NB4 (cell line): ENCODE measurements around the gene KIAA0040.

ENCODE experiments used
- POLR2A ChIP-seq: IDR thresholded peaks from 2 replicates; pipeline ENCODE4 v1.6.1; 2011; ENCODE audit warnings: mild to moderate bottlenecking; ENCODE audit not compliant: insufficient read length; ENCODE audit errors: extremely low read depth
- TF ChIP-seq, protein P1 (sequence below): IDR thresholded peaks from one replicate; pipeline ENCODE4 v1.5.1; 2012; ENCODE audit warnings: low read depth, low read length
- TF ChIP-seq, protein P2 (sequence below): IDR thresholded peaks from 2 replicates; pipeline ENCODE4 v1.6.1; 2011; ENCODE audit warnings: low read depth, low read length

DNA sequence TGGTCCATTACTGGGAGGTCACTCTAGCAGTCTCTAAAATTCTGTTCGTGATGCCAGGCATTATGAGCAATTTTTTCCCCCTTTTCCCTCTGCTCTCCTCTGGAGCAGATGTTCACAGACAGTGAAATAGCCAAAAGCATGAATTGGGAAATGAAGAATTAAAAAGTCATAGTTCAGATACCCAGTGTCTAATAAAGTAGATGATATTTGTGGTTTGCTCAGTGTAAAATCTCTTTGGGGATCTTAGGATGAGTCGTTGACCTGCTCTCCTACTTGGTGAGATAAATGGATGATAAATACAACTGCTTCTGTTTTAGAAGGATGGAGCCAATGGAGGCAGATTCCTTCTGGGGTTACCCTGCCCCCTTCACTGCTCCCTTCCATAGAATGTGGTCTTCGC is 56.3 kb downstream of the KIAA0040 start:
- TF ChIP-seq, protein P1, sequence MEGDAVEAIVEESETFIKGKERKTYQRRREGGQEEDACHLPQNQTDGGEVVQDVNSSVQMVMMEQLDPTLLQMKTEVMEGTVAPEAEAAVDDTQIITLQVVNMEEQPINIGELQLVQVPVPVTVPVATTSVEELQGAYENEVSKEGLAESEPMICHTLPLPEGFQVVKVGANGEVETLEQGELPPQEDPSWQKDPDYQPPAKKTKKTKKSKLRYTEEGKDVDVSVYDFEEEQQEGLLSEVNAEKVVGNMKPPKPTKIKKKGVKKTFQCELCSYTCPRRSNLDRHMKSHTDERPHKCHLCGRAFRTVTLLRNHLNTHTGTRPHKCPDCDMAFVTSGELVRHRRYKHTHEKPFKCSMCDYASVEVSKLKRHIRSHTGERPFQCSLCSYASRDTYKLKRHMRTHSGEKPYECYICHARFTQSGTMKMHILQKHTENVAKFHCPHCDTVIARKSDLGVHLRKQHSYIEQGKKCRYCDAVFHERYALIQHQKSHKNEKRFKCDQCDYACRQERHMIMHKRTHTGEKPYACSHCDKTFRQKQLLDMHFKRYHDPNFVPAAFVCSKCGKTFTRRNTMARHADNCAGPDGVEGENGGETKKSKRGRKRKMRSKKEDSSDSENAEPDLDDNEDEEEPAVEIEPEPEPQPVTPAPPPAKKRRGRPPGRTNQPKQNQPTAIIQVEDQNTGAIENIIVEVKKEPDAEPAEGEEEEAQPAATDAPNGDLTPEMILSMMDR, result no peak
- TF ChIP-seq POLR2A, result no peak
- TF ChIP-seq, protein P2, sequence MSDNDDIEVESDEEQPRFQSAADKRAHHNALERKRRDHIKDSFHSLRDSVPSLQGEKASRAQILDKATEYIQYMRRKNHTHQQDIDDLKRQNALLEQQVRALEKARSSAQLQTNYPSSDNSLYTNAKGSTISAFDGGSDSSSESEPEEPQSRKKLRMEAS, result no peak
